GM21737 (cell line): ENCODE measurements around the gene KCTD14.
"Not testable (repeated sequence)": the region's sequence is repeated elsewhere in the genome, so short reads cannot be mapped to it uniquely, and the experiment has no call there.

ENCODE experiments used
- ATAC-seq: cut with Tn5 transposase; IDR thresholded peaks from one replicate; pipeline ENCODE4 v1.9.1; 2021; ENCODE audit warnings: mild to moderate bottlenecking, moderate library complexity; ENCODE audit not compliant: unreplicated experiment

The KCTD14 gene, protein sequence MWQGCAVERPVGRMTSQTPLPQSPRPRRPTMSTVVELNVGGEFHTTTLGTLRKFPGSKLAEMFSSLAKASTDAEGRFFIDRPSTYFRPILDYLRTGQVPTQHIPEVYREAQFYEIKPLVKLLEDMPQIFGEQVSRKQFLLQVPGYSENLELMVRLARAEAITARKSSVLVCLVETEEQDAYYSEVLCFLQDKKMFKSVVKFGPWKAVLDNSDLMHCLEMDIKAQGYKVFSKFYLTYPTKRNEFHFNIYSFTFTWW

GRCh38 chr11:78022397-78023396 lies at the start of gene KCTD14:
KCTD14 (minus strand) TSS chr11:78023276; CDS start chr11:78023249, 27 bp downstream.
- no peak for ATAC-seq

DNA sequence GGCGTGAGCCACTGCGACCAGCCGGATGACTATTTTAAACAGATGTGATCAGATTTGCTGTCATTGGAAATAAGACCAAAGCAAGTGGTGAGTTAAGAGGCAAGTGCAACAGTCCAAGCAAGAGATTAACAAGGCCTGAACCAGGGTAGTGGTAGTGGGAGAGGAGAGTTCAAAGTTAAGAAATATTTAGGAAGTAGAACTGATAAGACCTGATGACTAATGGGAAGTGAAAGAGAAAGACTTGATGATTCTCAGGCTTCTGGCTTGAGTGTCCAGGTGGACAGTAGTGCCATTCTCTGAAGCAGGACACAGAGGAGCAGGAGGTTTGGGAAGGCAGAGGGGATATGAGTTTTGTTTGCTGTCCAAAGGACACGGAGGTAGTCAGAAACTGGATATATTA lies 49.4 kb upstream of the KCTD14 start:
- no peak for ATAC-seq

GRCh38 chr11:78071717-78072116 lies 48.6 kb upstream of the KCTD14 start:
- no peak for ATAC-seq

GRCh38 chr11:78070621-78071020 lies 47.5 kb upstream of the KCTD14 start:
- no peak for ATAC-seq

DNA sequence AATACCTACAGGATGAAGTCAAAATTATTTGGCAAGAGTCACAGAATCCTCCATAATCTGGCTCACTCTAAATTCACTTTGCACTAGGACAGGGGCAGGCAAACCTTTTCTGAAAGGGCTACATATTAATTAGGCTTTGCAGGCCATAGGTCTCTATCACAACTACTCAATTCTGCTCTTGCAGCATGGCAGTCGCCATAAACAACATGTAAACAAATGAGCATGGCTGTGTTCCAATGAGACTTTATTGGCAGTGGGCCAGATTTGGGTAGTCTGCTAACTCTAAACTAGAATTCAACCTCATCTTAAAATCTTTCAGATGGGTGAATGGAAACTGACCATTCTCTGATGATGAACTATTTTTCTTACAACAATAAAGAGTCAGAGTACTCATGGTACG lies 46.4 kb upstream of the KCTD14 start:
- no peak for ATAC-seq

GRCh38 chr11:78067704-78068103 lies 44.6 kb upstream of the KCTD14 start:
- ATAC-seq, result no peak

DNA sequence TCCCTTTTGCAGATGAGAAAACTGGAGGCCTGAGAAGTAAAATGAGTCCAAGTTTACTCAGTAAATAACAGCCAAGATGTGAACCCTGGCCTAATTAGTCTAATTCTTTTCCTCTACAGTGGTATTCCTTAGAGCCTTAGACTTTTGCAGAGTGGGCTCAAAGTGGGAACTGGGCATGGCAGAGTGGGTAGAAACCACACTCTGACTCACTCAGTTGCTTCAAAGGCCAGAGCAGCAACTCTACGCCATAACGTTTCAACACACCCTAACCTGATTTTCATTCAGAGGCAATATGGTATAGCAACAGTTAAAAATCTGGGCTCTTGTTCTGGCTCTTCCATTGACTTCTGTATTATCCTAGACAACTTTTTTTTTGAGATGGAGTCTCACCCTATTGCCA lies 43.4 kb upstream of the KCTD14 start:
- ATAC-seq, result no peak

GRCh38 chr11:78065203-78065602 lies 42.1 kb upstream of the KCTD14 start:
- ATAC-seq, result no peak

- ATAC-seq, result no peak
Observed at GRCh38 chr11:78063440-78064181, 40.5 kb upstream of the KCTD14 start, which contains the start of gene THRSP. THRSP (plus strand) TSS chr11:78063861; CDS start chr11:78063882, 21 bp downstream.

GRCh38 chr11:78062671-78063070 lies 39.6 kb upstream of the KCTD14 start:
- ATAC-seq, result no peak

DNA sequence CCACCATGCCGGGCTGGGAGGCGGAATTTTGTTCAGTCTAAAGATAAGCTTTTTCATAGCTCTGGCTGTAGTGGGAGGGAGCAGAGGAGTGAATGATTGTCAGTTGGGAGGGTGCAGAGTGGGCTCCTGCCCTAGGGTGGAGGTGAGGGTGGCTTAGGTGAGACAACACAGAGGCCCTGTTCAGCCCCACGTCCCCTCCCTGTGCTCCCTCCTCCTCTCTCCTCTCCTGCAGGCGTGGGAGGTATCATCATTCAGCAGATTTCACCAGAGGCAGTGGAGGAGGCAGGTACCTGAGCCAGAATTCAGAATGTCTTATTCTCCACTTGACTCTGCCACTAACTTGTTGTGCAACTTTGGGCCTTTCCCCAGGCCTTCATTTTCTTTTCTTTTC lies 38.8 kb upstream of the KCTD14 start:
- no peak for ATAC-seq

- no peak for ATAC-seq
Observed at GRCh38 chr11:78061088-78061920, 38.2 kb upstream of the KCTD14 start.

DNA sequence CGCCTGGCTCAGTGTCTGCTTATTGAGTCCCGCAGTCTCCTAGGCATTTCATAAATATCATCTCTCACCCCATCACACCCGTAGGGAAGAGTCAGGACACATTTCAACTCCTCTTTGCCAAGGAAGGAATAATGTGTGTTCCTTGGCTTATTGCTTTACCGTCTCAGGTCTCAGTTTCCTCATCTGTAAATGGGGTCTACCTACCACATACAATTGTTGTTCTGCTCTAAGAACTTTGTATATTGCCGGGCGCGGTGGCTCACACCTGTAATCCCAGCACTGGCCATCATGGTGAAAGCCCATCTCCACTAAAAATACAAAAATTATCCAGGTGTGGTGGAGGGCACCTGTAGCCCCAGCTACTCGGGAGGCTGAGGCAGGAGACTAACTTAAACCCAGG lies 37.5 kb upstream of the KCTD14 start:
- no peak for ATAC-seq

- ATAC-seq, result not testable (repeated sequence)
Observed at GRCh38 chr11:78059749-78060328, 36.8 kb upstream of the KCTD14 start.

DNA sequence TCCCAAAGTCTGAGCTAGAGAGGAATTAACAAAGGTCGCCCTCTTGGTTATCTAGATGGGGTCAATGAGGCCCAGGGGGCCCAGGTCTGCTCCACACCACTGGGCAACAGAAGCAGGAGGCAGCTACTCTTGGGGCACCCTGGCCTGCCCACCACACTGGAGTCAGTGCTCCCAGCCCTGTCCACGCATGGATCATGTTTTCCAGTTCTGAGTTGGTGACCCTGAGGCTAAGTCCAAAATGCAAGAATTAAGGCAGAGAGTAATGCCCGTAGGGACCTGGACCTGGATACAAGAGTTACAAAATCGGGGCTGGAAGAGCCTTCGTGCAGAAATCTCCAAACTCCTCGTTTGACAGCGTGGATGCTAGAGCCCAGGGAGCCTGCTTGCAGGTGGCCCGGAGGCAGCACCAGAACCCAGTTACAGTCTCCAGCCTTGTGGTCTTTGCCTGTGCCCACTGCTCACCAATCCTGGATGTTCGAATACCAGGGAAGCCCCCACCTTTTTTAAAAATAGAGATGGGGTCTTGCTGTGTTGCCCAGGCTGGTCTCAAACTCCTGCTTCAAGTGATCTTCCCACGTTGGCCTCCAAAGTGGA lies 34.5 kb upstream of the KCTD14 start:
- ATAC-seq, result no peak

- ATAC-seq, result no peak
Observed at GRCh38 chr11:78056093-78056492, 33.0 kb upstream of the KCTD14 start.

DNA sequence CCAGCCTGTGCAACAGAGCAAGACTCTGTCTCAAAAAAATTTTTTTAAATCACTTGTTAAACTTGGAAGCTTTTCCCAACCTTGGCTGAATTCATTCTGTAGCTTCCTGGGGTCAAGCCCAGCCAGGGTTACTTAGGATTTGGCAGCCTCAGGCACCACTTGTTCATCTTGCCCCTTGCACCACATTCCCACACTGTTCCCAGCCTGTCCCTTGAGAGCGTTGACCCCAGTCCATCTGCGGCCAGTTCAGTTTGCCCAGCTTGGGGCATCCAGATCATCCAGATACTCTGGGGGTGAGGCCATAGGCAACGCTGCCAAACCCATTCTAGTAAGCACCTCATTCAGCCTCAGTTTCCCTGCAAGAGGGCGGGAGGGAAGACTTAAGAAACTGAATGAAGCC lies 31.9 kb upstream of the KCTD14 start:
- ATAC-seq, result no peak

DNA sequence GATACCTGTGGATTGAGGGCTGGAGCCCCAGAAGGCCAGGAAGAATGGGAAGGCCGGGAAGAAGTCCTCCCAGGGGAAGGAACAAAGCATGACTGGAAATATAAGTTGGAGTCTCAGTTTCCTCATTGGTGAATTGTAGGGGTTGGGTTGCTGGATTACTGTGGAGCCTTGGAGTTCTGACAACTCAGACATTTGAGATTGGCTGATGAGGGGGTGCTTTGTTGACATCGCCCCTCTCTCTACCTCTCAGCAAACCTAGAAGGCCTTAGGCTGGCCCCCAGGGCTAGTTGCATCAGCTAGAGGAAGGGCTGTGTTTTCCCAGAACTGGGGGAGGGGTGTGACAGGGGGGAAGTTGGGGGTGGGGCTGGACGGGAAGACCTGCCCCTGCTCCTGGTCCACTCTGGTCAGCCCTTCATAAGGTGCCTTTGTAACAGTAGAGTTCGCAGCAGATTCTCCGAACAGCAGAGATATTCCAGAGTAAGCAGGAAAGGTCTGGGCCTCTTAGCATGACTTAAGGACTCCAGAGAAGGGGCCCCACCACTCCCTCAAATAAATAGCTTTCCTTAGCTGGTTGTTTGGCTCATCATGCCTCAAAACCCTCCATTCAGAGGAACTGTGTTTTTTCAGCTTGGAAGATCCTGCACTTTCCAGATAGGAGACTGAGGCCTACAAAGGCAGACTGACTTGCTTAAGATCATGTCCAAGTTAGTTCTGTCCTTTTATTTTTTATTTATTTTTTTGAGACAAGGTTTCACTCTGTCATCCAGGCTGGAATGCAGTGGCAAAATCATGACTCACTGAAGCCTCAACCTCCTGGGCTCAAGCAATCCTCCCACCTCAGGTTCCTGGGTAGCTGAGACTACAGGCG lies 28.1 kb upstream of the KCTD14 start:
- ATAC-seq, result no peak

DNA sequence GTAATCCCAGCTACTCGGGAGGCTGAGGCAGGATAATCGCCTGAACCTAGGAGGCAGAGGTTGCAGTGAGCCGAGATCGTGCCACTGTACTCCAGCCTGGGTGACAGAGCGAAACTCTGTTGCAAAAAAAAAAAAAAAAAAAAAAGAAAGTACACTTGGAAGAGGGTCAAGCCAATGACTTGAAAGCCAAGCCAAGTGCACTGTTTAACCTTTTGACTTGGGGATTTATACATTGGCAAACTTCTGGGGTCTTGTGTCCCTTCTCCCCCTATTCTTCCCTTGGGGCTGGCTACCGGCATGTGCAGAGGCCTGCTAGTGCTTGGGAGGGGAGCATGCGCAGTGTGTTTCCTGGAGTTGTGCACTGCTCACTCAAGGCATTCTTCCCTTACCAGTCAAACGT lies 26.3 kb upstream of the KCTD14 start:
- ATAC-seq, result no peak
